ENCODE measurements around the gene PTPRG.
A peak's percentile ranks its signal among the peaks of the same experiment; 100 is the strongest.

The PTPRG gene

GRCh38 chr3:61796911-61797310 is 235.5 kb downstream of the PTPRG start:
- Histone ChIP-seq H3K27me3 (ENCODE audit: control insufficient read depth, insufficient read depth, low read length) (no peaks in the 10 kb centered on the region), H3K36me3 (ENCODE audit: control insufficient read depth, insufficient read depth, low read length) (no peaks in the 10 kb centered on the region), H3K27ac (no peak overlapping the region), H3K9ac (no peak overlapping the region), H3K4me3 (ENCODE audit: low read depth, low read length) (no peak overlapping the region), H3K4me1 (peaks cover 23% of the 10 kb centered on the region), H3K79me2 (peaks cover 52% of the 10 kb centered on the region), H3K9me3 (ENCODE audit: control insufficient read depth, low read length) (no peaks in the 10 kb centered on the region), H2AFZ (peak overlapping the region; percentile 1), H3K4me2 (ENCODE audit: low read length) (no peak overlapping the region)
- no peak for TF ChIP-seq CTCF (IDR thresholded peaks at IDR 0.05)

- peaks cover 56% of the 10 kb centered on the region for H3K4me1 ChIP-seq
- TF ChIP-seq CTCF (IDR thresholded peaks at IDR 0.05): no peak
- peaks cover 39% of the 10 kb centered on the region for H3K79me2 ChIP-seq
- no peak overlapping the region for H3K27ac ChIP-seq
- H3K27me3 ChIP-seq (ENCODE audit: control insufficient read depth, insufficient read depth, low read length): no peaks in the 10 kb centered on the region
- H3K36me3 ChIP-seq (ENCODE audit: control insufficient read depth, insufficient read depth, low read length): no peaks in the 10 kb centered on the region
- no peak overlapping the region for H3K4me2 ChIP-seq (ENCODE audit: low read length)
- no peak overlapping the region for H3K4me3 ChIP-seq (ENCODE audit: low read depth, low read length)
- H3K9me3 ChIP-seq (ENCODE audit: control insufficient read depth, low read length): no peaks in the 10 kb centered on the region
- no peak overlapping the region for H3K9ac ChIP-seq
- H2AFZ ChIP-seq: no peak overlapping the region
These were observed 241.4 kb downstream of the PTPRG start for GRCh38 chr3:61802772-61803171.

DNA sequence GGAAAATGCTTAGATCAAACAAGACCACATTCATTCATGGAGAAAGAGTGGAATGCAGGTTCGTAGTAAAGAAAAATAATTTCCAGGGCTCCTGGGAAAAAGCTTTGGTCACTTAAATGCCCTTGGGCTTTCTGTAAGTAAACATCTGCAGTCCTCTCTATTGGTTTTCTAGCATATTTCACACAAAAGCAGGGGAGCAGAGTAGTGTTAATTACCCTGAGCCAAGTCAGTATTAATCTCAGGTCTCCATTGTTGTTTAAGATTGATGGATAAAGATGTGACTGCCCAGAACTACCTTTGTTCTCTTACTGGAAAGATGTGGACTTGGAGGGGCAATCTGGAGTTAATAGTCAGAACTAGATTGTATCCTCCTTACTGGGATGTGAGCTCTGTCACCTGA is 242.6 kb downstream of the PTPRG start:
- no peak overlapping the region for H3K9ac ChIP-seq
- no peaks in the 10 kb centered on the region for H3K9me3 ChIP-seq (ENCODE audit: control insufficient read depth, low read length)
- TF ChIP-seq CTCF (IDR thresholded peaks at IDR 0.05): no peak
- H3K4me2 ChIP-seq (ENCODE audit: low read length): peak overlapping the region; percentile 26
- H3K27ac ChIP-seq: peak overlapping the region; percentile 86
- peaks cover 34% of the 10 kb centered on the region for H3K79me2 ChIP-seq
- H3K27me3 ChIP-seq (ENCODE audit: control insufficient read depth, insufficient read depth, low read length): no peaks in the 10 kb centered on the region
- no peaks in the 10 kb centered on the region for H3K36me3 ChIP-seq (ENCODE audit: control insufficient read depth, insufficient read depth, low read length)
- H3K4me1 ChIP-seq: peaks cover 62% of the 10 kb centered on the region
- H2AFZ ChIP-seq: peak overlapping the region; percentile 19
- no peak overlapping the region for H3K4me3 ChIP-seq (ENCODE audit: low read depth, low read length)

GRCh38 chr3:61804782-61805181 is 243.4 kb downstream of the PTPRG start:
- no peaks in the 10 kb centered on the region for H3K27me3 ChIP-seq (ENCODE audit: control insufficient read depth, insufficient read depth, low read length)
- no peak for TF ChIP-seq CTCF (IDR thresholded peaks at IDR 0.05)
- H3K9me3 ChIP-seq (ENCODE audit: control insufficient read depth, low read length): no peaks in the 10 kb centered on the region
- no peak overlapping the region for H3K4me3 ChIP-seq (ENCODE audit: low read depth, low read length)
- H3K9ac ChIP-seq: no peak overlapping the region
- H3K27ac ChIP-seq: peak overlapping the region; percentile 86
- no peaks in the 10 kb centered on the region for H3K36me3 ChIP-seq (ENCODE audit: control insufficient read depth, insufficient read depth, low read length)
- peak overlapping the region; percentile 4 for H2AFZ ChIP-seq
- H3K4me2 ChIP-seq (ENCODE audit: low read length): no peak overlapping the region
- H3K4me1 ChIP-seq: peaks cover 69% of the 10 kb centered on the region
- H3K79me2 ChIP-seq: peaks cover 26% of the 10 kb centered on the region

DNA sequence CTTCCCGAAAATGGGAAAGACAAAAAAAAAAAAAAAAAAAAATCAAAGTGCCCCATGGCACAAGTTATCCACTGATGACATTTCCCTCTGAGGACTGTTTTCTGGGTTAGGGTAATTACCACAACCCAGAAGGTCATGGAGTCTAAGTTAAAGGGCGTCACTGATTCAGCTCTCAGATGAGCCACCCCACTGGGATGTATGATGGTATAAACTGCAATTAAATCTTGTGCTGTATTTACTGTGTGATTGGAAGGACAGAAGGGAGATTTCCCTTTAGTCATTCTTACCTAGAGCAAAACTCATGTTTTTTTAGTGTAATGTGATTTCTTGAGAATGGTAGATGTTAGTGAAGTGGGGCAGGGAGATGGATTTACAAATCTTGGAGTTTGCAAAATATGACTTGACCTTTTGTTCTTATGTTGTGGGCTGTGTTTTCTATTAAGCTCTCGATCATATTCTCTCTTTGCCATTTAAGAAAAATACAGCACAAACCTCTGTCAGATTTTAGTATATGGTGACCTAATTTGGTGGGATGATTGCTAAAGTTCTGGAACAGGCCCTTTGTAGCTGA is 244.2 kb downstream of the PTPRG start:
- Histone ChIP-seq H3K4me1 (peaks cover 71% of the 10 kb centered on the region), H3K27me3 (ENCODE audit: control insufficient read depth, insufficient read depth, low read length) (no peaks in the 10 kb centered on the region), H3K4me2 (ENCODE audit: low read length) (no peak overlapping the region), H2AFZ (no peak overlapping the region), H3K36me3 (ENCODE audit: control insufficient read depth, insufficient read depth, low read length) (no peaks in the 10 kb centered on the region), H3K9me3 (ENCODE audit: control insufficient read depth, low read length) (no peaks in the 10 kb centered on the region), H3K79me2 (peaks cover 19% of the 10 kb centered on the region), H3K9ac (no peak overlapping the region), H3K4me3 (ENCODE audit: low read depth, low read length) (no peak overlapping the region), H3K27ac (peak overlapping the region; percentile 86)
- no peak for TF ChIP-seq CTCF (IDR thresholded peaks at IDR 0.05)

All from parathyroid adenoma (tissue), 2 donors.